ENCODE results near the gene CBFA2T3.

Gene CBFA2T3

DNA sequence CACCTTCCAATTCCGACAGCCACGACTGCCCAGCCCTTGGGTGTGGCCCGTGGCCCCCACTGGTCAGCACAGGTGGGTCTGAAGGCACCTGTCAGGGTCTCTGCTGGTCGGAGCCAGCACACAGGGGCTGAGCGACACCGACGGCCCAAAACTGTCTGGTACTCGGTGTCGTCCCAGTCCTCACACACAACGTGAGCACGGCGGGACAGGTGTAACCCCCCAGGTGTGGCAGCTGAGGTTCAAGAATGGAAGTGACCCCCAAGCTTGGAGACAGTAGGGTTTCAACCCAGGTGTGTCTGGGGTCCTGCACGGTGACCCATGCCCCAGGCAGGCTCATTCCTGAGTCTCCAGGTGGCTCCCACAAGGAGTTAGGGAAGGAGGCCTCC lies 121.3 kb downstream of the CBFA2T3 start:
- TF ChIP-seq POLR2AphosphoS5 (IDR thresholded peaks at IDR 0.05; ENCODE audit: low read depth, low read length) (no peak), FOXP2 (optimal IDR thresholded peaks at IDR 0.05; ENCODE audit: borderline replicate concordance, extremely low read depth, extremely low read length, insufficient read depth) (no peak)

DNA sequence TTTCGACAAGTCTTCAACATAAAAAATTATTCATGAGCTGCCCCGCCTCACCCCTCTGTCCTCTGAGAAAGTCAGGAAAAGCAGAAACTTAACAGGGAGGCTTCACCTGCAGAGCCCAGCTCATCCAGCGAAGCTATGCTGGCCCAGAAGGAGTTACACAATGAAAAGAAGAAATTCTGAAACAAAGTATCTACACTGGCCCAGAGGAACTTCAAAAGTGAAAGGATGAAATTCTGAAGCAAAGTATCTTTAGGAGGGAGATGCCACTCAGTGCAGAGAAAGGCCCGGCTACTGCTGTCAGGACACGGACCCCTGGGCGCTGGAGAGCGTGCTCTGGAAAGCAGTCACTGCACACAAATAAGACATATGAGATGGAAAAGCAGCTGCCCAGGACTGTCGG lies 121.8 kb downstream of the CBFA2T3 start:
- TF ChIP-seq SIN3A (IDR thresholded peaks at IDR 0.05; ENCODE audit: borderline replicate concordance, insufficient read depth, low read length) (no peak), FOXP2 (optimal IDR thresholded peaks at IDR 0.05; ENCODE audit: borderline replicate concordance, extremely low read depth, extremely low read length, insufficient read depth) (no peak), TAF1 (IDR thresholded peaks at IDR 0.05; ENCODE audit: borderline replicate concordance, insufficient read depth, low read length) (no peak), POLR2AphosphoS5 (IDR thresholded peaks at IDR 0.05; ENCODE audit: low read depth, low read length) (no peak)
- TF ChIP-seq, protein P1, sequence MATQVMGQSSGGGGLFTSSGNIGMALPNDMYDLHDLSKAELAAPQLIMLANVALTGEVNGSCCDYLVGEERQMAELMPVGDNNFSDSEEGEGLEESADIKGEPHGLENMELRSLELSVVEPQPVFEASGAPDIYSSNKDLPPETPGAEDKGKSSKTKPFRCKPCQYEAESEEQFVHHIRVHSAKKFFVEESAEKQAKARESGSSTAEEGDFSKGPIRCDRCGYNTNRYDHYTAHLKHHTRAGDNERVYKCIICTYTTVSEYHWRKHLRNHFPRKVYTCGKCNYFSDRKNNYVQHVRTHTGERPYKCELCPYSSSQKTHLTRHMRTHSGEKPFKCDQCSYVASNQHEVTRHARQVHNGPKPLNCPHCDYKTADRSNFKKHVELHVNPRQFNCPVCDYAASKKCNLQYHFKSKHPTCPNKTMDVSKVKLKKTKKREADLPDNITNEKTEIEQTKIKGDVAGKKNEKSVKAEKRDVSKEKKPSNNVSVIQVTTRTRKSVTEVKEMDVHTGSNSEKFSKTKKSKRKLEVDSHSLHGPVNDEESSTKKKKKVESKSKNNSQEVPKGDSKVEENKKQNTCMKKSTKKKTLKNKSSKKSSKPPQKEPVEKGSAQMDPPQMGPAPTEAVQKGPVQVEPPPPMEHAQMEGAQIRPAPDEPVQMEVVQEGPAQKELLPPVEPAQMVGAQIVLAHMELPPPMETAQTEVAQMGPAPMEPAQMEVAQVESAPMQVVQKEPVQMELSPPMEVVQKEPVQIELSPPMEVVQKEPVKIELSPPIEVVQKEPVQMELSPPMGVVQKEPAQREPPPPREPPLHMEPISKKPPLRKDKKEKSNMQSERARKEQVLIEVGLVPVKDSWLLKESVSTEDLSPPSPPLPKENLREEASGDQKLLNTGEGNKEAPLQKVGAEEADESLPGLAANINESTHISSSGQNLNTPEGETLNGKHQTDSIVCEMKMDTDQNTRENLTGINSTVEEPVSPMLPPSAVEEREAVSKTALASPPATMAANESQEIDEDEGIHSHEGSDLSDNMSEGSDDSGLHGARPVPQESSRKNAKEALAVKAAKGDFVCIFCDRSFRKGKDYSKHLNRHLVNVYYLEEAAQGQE (IDR thresholded peaks at IDR 0.05; ENCODE audit: insufficient read depth in 1 of 2, low read depth in 2 of 2, low read length in 2 of 2): no peak

DNA sequence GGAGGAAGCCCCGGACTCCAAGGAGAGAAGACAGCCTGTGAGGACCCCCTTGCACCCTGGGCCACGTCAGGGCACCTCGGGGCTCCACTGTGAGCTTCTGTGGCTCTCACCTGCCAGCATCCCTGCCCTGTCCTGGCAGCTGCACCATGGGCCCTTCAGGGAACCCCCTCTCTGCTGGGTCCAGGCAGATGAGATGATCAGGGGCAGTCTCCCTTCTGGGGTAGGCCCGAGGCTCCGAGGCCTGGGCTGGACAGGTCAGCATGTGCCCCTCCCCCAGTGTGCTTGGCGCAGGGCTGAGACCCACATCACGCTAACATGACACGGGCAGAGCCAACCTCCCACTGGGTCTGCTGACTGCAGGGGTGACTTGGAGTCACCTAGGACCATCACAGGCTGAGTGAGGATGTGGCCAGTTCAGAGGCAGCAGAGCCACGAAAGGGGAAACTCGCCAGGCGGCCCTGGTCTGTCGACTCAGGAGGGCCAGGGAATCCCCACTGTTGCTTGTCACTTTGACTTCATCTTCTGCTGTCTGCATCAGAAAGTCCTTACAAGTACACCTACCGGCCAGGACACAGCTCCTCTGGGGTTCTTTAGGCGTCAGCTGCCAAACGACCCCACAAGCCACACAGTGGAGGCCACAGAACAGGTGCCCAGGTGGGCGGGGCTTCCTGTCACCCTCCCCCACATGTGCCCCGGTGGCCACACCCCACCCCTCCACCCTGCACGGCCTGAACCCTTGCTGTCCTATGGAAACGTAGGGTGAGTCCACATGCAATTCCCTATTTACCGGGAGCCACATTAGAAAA lies 122.5 kb downstream of the CBFA2T3 start:
- TF ChIP-seq FOXP2 (optimal IDR thresholded peaks at IDR 0.05; ENCODE audit: borderline replicate concordance, extremely low read depth, extremely low read length, insufficient read depth): no peak
- TF ChIP-seq TAF1 (IDR thresholded peaks at IDR 0.05; ENCODE audit: borderline replicate concordance, insufficient read depth, low read length): no peak
- TF ChIP-seq SIN3A (IDR thresholded peaks at IDR 0.05; ENCODE audit: borderline replicate concordance, insufficient read depth, low read length): no peak
- TF ChIP-seq POLR2AphosphoS5 (IDR thresholded peaks at IDR 0.05; ENCODE audit: low read depth, low read length): no peak
- TF ChIP-seq, protein P1 (IDR thresholded peaks at IDR 0.05; ENCODE audit: insufficient read depth in 1 of 2, low read depth in 2 of 2, low read length in 2 of 2): no peak

DNA sequence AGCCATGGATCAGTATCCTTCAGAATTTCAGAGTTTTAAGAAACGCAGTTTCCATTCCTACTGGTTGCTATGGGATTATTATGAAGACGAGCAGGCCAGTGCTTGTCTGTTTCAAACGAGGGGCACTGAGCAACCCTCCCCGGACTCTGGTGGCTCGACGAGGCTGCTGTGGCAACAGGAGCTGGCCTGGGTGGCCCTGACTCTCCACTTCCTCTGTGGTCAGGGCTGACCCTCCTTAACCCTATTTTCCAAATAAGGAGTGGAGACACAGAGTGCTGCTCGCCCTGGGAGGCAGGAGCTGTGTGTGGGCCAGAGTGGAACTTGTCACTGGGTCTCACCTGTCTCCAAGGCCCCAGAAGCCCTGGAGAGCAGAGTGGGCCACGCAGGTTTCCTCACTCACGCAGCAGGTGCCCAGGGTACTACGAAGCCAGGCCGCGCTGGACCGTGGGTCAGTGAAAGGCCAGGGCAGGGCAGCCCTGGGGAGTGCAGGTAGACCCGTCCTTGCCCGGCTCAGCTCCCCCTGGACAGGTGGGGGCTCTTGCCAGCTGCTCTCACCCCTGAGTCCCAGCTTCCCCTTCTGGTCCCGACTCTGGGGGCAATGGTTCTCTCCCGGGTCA lies 123.6 kb downstream of the CBFA2T3 start:
- TF ChIP-seq POLR2AphosphoS5 (IDR thresholded peaks at IDR 0.05; ENCODE audit: low read depth, low read length) (no peak), FOXP2 (optimal IDR thresholded peaks at IDR 0.05; ENCODE audit: borderline replicate concordance, extremely low read depth, extremely low read length, insufficient read depth) (no peak)

DNA sequence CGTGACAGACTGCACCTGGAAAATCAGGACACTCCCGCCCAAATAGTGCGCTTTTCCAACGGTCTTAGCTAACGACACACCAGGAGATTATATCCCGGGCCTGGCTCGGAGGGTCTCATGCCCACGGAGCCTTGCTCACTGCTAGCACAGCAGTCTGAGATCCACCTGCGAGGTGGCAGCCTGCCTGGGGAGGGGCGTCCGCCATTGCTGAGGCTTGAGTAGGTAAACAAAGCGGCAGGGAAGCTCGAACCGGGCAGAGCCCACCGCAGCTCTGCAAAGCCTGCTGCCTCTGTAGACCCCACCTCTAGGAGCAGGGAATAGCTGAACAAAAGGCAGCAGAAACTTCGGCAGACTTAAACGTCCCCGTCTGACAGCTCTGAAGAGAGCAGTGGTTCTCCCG lies 125.4 kb downstream of the CBFA2T3 start:
- TF ChIP-seq, protein P1 (IDR thresholded peaks at IDR 0.05; ENCODE audit: insufficient read depth in 1 of 2, low read depth in 2 of 2, low read length in 2 of 2): no peak
- TF ChIP-seq FOXP2 (optimal IDR thresholded peaks at IDR 0.05; ENCODE audit: borderline replicate concordance, extremely low read depth, extremely low read length, insufficient read depth) (no peak), TAF1 (IDR thresholded peaks at IDR 0.05; ENCODE audit: borderline replicate concordance, insufficient read depth, low read length) (no peak), POLR2AphosphoS5 (IDR thresholded peaks at IDR 0.05; ENCODE audit: low read depth, low read length) (no peak), SIN3A (IDR thresholded peaks at IDR 0.05; ENCODE audit: borderline replicate concordance, insufficient read depth, low read length) (no peak)

DNA sequence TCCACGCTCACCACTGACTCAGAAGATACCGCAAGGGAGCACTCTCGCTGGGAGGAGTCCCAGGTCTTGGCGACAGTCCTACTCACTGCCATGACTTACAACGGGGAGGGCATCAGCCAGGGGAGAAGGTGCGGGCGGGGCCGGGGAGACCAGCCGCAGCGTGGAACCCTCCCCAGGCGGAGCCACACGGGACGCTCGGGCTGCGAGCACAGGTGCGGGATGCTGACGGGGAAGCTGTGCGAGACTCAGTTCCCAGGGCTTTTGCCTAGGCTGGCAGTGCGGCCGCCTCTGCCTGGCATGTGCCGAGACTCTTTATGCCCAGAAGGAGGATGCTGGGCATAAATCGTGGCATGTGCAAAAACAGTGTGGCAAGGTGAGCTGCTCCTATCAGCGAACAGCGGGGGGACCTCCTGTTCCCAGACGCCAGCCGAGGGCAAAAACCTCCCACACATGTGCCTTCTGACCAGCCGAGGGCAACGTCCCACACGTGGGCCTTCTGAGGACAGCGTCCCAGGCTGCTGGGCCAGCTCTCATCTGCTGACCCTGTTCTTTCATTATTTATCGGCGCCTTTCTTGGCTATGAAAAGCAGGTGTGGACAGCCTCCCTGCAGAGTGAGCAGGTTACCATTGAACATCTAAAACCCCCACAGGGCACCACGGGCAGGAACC lies 126.3 kb downstream of the CBFA2T3 start:
- no peak for TF ChIP-seq SIN3A (IDR thresholded peaks at IDR 0.05; ENCODE audit: borderline replicate concordance, insufficient read depth, low read length)
- TF ChIP-seq FOXP2 (optimal IDR thresholded peaks at IDR 0.05; ENCODE audit: borderline replicate concordance, extremely low read depth, extremely low read length, insufficient read depth): no peak
- TF ChIP-seq TAF1 (IDR thresholded peaks at IDR 0.05; ENCODE audit: borderline replicate concordance, insufficient read depth, low read length): no peak
